Peyer's patch (tissue), 4 donors: ENCODE measurements around the gene PDE10A.

Experiments
- CTCF ChIP-seq, 6 experiments: fragments of 450-650 bp in 4 of 6; fragments of 200-600 bp in 2 of 6; sonication (generic) in 1 of 6; IDR thresholded peaks; one replicate each; pipeline ENCODE4 v1.5.1; 2017 to 2019; ENCODE audit warnings: antibody characterized with exemption in 6 of 6, mild to moderate bottlenecking in 3 of 6, moderate library complexity in 1 of 6
- POLR2A ChIP-seq, 2 donors: fragments of 450-650 bp; IDR thresholded peaks; one replicate each; pipeline ENCODE4 v1.5.1; 2017; ENCODE audit warnings: antibody characterized with exemption in 2 of 2, mild to moderate bottlenecking in 2 of 2, moderate library complexity in 2 of 2

GRCh38 chr6:165481921-165482320, 181.1 kb downstream of the PDE10A start:
- TF ChIP-seq CTCF (IDR thresholded peaks at IDR 0.05) (no peak), POLR2A (IDR thresholded peaks at IDR 0.05) (no peak)
